ENCODE data around the gene SPOCK2. TPM values are rescaled to one million over a fixed set of nuclear protein-coding genes. Genes with fewer than 3 reads are reported as not detected.
A peak's percentile ranks its signal among the peaks of the same experiment; 100 is the strongest.

The SPOCK2 gene
- total RNA-seq, 2 experiments from 2014 or later: 423 to 424 TPM

DNA sequence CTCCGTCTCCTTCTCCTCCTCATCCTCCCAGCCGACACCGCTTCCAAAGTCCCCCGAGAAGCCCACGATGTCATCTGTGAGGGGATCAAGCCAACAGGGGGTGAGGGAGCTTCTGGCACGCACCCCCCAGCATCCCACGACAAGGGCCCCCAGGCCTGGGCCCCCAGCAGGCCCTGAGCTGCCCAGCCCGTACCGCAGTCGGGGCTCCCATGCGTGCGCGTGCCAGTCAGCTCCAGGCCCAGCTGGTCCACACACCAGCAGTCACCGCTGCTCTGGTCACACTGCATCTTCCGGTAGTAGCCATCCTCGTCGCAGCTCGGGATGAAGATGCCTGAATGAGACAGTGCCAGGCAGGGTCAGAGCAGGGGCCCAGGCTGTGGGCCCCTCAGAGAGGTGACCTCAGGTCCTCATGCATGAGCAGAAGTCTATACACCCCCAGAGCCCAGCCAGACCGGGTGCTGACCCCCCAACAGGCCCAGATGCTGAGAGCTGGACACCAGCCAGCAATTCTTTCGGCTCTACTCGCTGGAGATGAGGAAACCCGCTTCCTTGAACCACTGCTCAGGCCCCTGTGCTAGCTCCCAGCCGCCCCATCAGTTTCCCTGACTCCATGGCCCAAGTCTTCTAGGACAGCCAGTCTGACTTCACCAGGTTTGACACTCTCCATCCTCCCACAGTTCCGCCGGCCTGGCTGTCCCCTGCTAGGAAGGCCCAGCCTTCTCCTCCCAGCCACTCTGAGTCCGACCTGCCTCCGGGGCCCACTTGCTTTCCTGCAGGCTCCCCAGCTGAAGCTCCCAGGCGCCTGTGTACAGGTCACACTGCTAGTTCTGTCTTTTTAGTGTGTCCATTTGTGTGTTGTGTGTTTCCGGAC lies 25.3 kb downstream of the SPOCK2 start:
- Mint-ChIP-seq H3K27ac (peak overlapping the region; percentile 50), H3K9me3 (no peaks in the 10 kb centered on the region), H3K27me3 (no peaks in the 10 kb centered on the region), H3K4me3 (no peak overlapping the region), H3K4me1 (peaks cover 4% of the 10 kb centered on the region), H3K36me3 (ENCODE audit: low read depth) (peaks cover 44% of the 10 kb centered on the region)
- CTCF ChIA-PET: interaction anchor here (0.7 to 2.2 kb wide), 5 partner anchors 9 to 274 kb away, joined by 3 to 9 read pairs (median 5); no protein-coding TSS in a partner anchor
- POLR2A ChIA-PET: no interaction called here
- DNase-seq: no peak

DNA sequence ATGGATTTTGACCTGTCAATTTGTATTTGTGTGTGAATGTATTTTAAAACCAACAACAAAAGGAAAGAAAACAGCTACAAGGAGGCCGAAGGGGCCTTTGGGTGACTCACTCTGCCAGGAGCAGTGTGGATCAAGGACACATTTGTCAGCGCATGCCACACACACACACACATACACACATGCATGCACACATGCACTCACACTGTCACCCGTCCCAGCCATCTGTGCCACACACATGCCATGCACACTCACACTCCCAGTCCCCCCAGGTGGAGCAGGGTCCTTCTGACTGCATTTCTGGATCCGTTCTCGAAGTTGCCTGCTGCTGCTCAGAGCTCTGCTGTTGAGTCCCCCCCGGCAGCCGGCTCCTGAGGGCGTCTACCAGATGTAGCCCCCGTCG lies 26.0 kb downstream of the SPOCK2 start:
- Mint-ChIP-seq H3K4me1 (peaks cover 4% of the 10 kb centered on the region), H3K36me3 (ENCODE audit: low read depth) (peaks cover 44% of the 10 kb centered on the region)
- CTCF ChIA-PET: interaction anchor here (0.7 to 2.2 kb wide), 6 partner anchors 10 to 275 kb away, joined by 3 to 9 read pairs (median 4); no protein-coding TSS in a partner anchor

DNA sequence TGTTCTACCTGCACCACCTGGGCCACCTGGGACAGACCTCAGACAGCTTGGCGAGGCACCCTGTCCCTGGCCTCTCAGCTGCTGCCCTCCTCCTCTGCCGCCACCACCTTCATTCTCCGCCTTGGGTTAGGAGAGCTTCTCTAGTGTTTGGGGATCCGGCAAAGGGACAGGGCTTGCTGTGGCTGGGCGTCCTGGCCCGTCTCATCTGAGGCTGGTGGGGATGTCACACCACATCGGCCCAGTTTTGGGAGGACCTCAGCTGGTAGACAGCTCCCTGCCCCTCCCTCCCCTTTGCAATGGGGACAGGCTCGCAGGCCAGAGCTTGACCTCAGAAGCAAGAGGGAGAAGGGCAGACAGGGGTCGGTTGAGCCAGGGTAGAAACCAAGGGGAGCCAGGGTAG lies 26.4 kb downstream of the SPOCK2 start:
- H3K27me3 Mint-ChIP-seq: no peaks in the 10 kb centered on the region
- peaks cover 4% of the 10 kb centered on the region for H3K4me1 Mint-ChIP-seq
- H3K36me3 Mint-ChIP-seq (ENCODE audit: low read depth): peaks cover 40% of the 10 kb centered on the region
- H3K4me3 Mint-ChIP-seq: no peak overlapping the region
- POLR2A ChIA-PET: no interaction called here
- no peak for DNase-seq
- H3K9me3 Mint-ChIP-seq: no peaks in the 10 kb centered on the region
- CTCF ChIA-PET: interaction anchor here (0.6 to 2.2 kb wide), 5 partner anchors 10 to 972 kb away, joined by 3 to 9 read pairs (median 5); no protein-coding TSS in a partner anchor
- H3K27ac Mint-ChIP-seq: no peak overlapping the region

More for the DNA sequence above, 26.0 kb downstream of the SPOCK2 start:
- DNase-seq: no peak
- no peak overlapping the region for H3K27ac Mint-ChIP-seq
- POLR2A ChIA-PET: no interaction called here
- no peaks in the 10 kb centered on the region for H3K27me3 Mint-ChIP-seq
- H3K9me3 Mint-ChIP-seq: no peaks in the 10 kb centered on the region
- H3K4me3 Mint-ChIP-seq: no peak overlapping the region

DNA sequence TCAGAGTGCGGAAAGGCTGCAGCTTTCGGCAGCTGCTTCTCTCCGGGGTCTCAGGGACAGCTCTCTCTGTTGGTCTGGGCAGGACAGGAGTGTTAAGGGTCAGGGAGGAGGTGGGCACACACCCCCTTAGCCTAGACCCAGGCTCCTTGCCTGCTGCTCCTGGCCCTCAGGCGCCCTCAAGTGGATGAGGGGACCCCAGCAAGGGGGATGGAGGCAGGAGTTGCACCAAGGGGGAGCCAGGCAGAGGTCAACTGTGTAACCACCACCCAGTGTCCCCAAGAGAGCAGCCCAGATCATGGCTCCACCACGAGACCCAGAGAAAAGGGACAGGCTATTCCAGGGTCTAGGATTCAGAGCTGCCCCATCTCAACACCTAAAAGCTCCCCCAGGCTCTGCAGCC lies 26.9 kb downstream of the SPOCK2 start:
- ChIA-PET CTCF (interaction anchor here (0.6 to 2.2 kb wide), 6 partner anchors 11 to 973 kb away, joined by 3 to 9 read pairs (median 5); no protein-coding TSS in a partner anchor), POLR2A (no interaction called here)
- Mint-ChIP-seq H3K4me1 (peaks cover 4% of the 10 kb centered on the region), H3K4me3 (no peak overlapping the region), H3K27me3 (no peaks in the 10 kb centered on the region), H3K9me3 (no peaks in the 10 kb centered on the region), H3K36me3 (ENCODE audit: low read depth) (peaks cover 36% of the 10 kb centered on the region), H3K27ac (no peak overlapping the region)
- DNase-seq: no peak

DNA sequence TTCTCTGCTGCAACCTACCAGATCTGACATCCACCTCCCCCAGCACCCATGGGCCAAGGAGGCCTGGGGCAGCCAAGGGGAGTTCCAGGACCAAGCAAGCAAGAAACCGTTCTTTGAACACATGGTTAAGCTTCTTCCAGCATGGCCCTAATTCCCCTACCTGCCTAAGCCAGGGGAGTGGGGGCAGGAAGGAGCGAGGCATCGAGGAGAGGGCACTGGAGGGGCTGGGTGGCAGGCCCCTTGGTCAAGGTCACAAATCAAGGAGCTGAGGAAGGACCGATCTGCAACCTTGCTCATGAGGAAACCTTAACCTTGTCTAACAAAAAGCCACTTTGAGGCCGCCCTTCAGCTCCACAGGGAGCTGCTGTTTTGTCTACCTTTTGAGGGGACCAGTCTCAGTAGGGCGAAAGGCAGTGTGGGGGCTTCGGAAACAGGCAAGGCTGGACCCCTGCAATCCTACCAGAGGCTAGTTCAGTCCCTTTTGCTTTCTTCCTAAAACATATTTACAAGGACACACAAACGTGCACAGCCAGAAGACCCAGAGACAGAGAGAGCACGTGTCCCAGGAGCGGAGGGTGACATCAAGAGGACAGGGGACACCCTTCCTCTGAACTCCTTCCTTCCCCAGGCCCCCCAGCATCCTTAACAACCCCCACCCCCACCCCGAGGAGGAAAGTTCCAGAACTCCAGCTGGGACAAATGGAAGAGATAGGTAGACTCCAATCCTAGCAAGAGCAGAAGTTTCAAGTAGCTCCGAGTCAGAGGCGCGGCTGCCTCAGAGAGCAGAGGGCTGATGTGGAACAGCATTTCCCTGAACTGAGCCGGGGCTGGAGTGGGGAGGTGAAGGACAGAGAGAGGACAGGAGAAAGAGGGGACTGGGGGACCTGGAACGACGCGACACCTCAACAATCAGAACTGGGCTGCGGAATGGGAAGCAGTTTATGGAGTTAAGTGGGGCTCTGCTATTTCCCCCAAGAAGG lies 28.2 kb downstream of the SPOCK2 start:
- POLR2A ChIA-PET: no interaction called here
- no peak overlapping the region for H3K4me3 Mint-ChIP-seq
- peaks cover 4% of the 10 kb centered on the region for H3K4me1 Mint-ChIP-seq
- H3K27ac Mint-ChIP-seq: peak overlapping the region; percentile 37
- no peaks in the 10 kb centered on the region for H3K27me3 Mint-ChIP-seq
- CTCF ChIA-PET: interaction anchor here (0.6 to 4.0 kb wide), 5 partner anchors 11 to 647 kb away, joined by 3 to 21 read pairs (median 9); no protein-coding TSS in a partner anchor
- peaks cover 29% of the 10 kb centered on the region for H3K36me3 Mint-ChIP-seq (ENCODE audit: low read depth)
- no peaks in the 10 kb centered on the region for H3K9me3 Mint-ChIP-seq
- no peak for DNase-seq

DNA sequence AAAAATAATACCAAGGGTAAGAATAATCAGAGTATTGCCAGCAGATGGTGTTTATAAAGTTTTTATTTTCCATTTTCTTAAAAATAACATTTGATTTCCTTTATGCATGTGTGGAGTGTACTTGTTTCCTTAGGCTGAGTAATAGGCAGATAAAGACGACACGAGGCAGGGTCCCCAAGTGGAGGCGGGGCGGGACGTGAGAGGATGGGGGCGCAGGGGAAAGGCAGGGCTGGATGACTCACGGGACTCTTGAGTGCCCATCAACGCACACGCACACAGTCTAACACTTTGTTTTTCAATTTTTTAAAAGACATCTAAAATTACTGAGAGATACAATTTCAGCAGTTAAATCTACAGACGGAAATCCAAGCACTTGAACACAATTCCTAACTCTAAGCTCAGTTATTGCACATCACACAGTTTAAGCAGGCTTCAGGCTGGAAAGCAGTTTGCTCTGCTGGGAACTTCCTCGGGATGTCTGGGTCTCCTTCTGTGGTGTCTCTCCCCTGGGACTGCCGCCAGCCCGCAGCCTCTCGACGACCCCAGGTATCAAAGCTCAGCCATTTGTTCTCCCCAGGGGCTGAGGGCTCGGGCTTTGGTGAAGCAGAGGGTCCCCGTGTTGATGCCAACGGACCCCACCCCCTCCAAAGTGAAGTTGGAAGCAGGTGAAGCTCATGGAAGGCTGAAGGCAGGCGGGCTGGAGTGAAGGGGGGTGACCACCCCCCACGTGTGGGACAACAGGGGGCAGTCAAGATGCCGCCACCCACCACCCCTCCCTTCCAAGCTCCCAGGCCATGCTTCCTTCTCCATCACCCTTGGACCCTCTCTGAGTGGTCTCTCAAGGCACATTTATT lies 29.1 kb downstream of the SPOCK2 start:
- POLR2A ChIA-PET: no interaction called here
- no peak for DNase-seq
- Mint-ChIP-seq H3K4me3 (no peak overlapping the region), H3K36me3 (ENCODE audit: low read depth) (peaks cover 27% of the 10 kb centered on the region), H3K27ac (peak overlapping the region; percentile 41), H3K4me1 (peaks cover 7% of the 10 kb centered on the region), H3K27me3 (no peaks in the 10 kb centered on the region), H3K9me3 (no peaks in the 10 kb centered on the region)
- CTCF ChIA-PET: interaction anchor here (0.6 to 4.0 kb wide), 4 partner anchors 11 to 646 kb away, joined by 3 to 21 read pairs (median 6); no protein-coding TSS in a partner anchor

DNA sequence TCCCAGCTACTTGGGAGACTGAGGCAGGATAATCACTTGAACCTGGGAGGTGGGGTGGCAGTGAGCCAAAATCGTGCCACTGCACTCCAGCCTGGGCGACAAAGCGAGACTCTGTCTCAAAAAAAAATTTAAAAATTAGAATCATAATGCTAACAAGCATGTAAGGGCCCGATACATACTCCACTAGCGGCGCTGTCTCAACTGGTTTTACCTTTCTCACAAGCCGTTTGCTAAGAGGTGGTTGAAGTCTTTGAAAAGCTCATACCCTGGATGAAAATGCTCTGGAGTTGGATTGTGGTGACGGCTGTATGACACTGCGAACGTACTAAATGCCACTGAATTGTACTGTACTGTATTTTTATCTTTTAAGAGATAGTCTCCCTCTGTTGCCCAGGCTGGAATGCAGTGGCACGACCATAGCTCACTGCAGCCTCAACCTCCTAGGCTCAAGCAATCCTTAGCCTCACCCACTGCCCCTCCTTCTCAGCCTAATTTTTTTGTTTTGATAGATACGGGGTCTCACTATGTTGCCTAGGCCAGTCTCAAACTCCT lies 29.9 kb downstream of the SPOCK2 start:
- ChIA-PET CTCF (interaction anchor here (0.7 to 4.0 kb wide), 2 partner anchors 10 to 125 kb away, joined by 3 to 21 read pairs; no protein-coding TSS in a partner anchor), POLR2A (no interaction called here)
- H3K9me3 Mint-ChIP-seq: no peaks in the 10 kb centered on the region
- peaks cover 19% of the 10 kb centered on the region for H3K36me3 Mint-ChIP-seq (ENCODE audit: low read depth)
- no peak overlapping the region for H3K4me3 Mint-ChIP-seq
- peak overlapping the region; percentile 41 for H3K27ac Mint-ChIP-seq
- DNase-seq: no peak
- peaks cover 7% of the 10 kb centered on the region for H3K4me1 Mint-ChIP-seq
- H3K27me3 Mint-ChIP-seq: no peaks in the 10 kb centered on the region

DNA sequence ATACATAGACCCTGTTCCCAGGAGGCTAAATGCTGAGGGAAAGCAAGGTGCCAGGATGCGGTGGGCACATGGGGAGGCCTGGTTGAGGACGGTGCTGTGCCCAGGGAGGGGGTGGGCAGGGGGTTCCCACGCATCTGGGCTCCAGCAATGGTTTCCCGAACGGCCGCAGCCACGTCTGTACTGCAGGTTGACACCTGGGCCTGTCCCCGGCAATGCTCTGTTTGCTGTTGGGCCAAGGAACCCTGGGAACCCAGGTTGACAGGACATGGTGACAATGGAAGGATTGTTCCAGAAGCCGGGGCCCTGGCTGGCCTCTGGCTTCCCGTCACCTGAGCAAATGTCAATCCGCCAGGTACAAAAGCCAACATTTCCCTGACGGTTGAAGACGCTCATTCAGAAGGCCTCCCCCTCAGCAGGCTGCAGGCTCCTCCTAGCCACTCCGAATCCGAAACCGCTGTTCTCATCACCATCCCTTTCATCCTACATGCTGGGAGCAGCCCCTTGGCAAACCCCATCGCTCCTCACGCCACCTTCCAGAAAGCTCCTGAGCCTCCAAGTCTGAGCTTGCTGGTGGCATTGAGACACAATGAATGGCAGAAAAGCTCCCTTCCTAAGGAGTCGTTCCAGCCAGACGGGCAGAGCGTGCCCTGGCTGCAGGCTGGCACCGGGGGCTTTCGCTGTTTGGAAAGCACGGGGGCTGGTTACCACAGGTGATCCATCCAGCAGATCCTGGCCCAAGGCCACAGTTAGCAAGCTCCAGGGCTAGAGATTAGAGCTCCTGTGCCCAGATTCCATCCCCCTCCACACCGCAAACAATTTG lies 31.2 kb downstream of the SPOCK2 start:
- H3K4me1 Mint-ChIP-seq: peaks cover 5% of the 10 kb centered on the region
- H3K27ac Mint-ChIP-seq: no peak overlapping the region
- H3K27me3 Mint-ChIP-seq: no peaks in the 10 kb centered on the region
- H3K4me3 Mint-ChIP-seq: peak overlapping the region; percentile 20
- peaks cover 8% of the 10 kb centered on the region for H3K36me3 Mint-ChIP-seq (ENCODE audit: low read depth)
- DNase-seq: no peak
- H3K9me3 Mint-ChIP-seq: no peaks in the 10 kb centered on the region
- CTCF ChIA-PET: interaction anchor here (1.3 to 4.0 kb wide), 3 partner anchors 9 to 15 kb away, joined by 3 to 21 read pairs (median 3); no protein-coding TSS in a partner anchor
- POLR2A ChIA-PET: no interaction called here

DNA sequence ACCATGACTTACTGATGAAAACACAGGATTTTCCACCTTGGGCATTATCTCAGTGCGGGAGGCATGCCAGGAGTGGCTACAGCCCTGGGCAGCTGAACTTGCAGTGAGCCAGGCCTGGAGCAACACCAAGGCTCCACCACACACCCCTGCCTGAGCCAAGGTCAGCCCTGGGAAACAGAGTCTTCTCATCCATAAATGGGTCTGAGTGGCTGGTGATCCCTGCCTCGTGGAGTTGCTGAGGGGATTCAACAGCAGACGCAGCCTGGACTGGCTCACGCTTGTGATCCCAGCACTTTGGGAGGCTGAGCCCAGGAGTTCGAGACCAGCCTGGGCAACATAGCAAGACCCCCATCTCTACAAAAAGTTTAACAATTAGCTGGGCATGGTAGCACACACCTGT lies 32.2 kb downstream of the SPOCK2 start:
- H3K27ac Mint-ChIP-seq: no peak overlapping the region
- no peaks in the 10 kb centered on the region for H3K9me3 Mint-ChIP-seq
- peaks cover 3% of the 10 kb centered on the region for H3K36me3 Mint-ChIP-seq (ENCODE audit: low read depth)
- no peak overlapping the region for H3K4me3 Mint-ChIP-seq
- POLR2A ChIA-PET: interaction anchor here (0.6 kb wide), 1 partner anchor 602 kb away, joined by 4 read pairs; no protein-coding TSS in a partner anchor
- H3K4me1 Mint-ChIP-seq: peaks cover 5% of the 10 kb centered on the region
- no peaks in the 10 kb centered on the region for H3K27me3 Mint-ChIP-seq
- CTCF ChIA-PET: interaction anchor here (1.4 kb wide), 1 partner anchor 11 kb away, joined by 3 read pairs; no protein-coding TSS in a partner anchor
- no peak for DNase-seq

DNA sequence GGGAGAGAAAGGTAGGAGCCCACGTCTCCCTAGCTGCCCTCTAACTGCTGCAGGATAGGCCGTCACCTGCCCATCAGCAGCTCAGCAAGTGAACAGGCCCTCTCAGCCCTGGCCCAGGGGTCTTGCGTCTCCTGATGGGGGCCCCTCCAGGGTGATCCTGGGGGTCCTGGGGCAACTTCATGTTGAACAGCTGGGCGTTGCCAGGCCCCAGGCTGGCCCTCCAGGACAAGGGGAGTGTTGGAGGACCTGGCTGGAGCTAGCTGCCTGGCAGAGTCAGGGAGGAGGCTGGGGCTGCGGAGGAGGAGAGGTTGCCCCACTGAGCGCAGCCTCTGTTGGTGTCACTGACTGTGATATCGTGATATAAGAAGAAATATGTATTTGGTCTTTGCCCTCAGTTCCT lies 34.7 kb downstream of the SPOCK2 start:
- H3K4me1 Mint-ChIP-seq: peaks cover 6% of the 10 kb centered on the region
- H3K4me3 Mint-ChIP-seq: no peak overlapping the region
- ChIA-PET CTCF (no interaction called here), POLR2A (no interaction called here)
- no peaks in the 10 kb centered on the region for H3K9me3 Mint-ChIP-seq
- no peaks in the 10 kb centered on the region for H3K27me3 Mint-ChIP-seq
- no peak for DNase-seq
- no peak overlapping the region for H3K27ac Mint-ChIP-seq
- H3K36me3 Mint-ChIP-seq (ENCODE audit: low read depth): no peaks in the 10 kb centered on the region

DNA sequence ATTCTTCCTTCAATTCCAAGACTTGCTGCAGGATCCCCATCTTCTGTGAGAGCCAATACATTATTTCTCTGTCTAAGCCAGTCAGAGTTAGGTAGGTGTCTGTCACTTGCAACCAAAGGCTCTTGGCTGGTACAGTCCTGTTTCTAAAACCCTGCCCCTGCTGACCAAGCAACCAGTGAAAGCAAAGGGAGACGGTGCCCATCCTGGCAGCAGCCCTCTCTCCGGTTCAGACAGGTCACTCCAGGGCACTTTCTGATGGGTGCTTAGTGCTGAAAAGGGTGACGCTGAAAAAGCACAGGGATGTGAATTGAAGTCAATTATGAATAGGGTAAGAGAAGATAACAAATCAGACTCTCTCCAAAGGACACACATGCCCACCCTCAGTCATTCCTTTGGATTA lies 37.5 kb downstream of the SPOCK2 start:
- no peaks in the 10 kb centered on the region for H3K9me3 Mint-ChIP-seq
- ChIA-PET CTCF (interaction anchor here (1.1 kb wide), 1 partner anchor 12 kb away, joined by 3 read pairs; no protein-coding TSS in a partner anchor), POLR2A (no interaction called here)
- H3K36me3 Mint-ChIP-seq (ENCODE audit: low read depth): no peaks in the 10 kb centered on the region
- DNase-seq: no peak
- peaks cover 11% of the 10 kb centered on the region for H3K4me1 Mint-ChIP-seq
- H3K27ac Mint-ChIP-seq: no peak overlapping the region
- no peaks in the 10 kb centered on the region for H3K27me3 Mint-ChIP-seq
- no peak overlapping the region for H3K4me3 Mint-ChIP-seq

All from activated CD4-positive, alpha-beta T cell treated with anti-CD3 and anti-CD28 coated beads, Interleukin-2, amount 10 ng/mL, durations not matched to agents 7 days and 5 days (primary cell).